VCaP (cell line): ENCODE data around the gene MAGOH.

ENCODE experiments used
- H3K27ac ChIP-seq: fragments of 450-650 bp; 2 replicates; pipeline ENCODE4 v1.5.1; 2017
- TF ChIP-seq, protein P1 (sequence below): fragments of 450-650 bp; conservative IDR thresholded peaks from 2 replicates; pipeline ENCODE4 v1.5.1; 2017; ENCODE audit warnings: mild to moderate bottlenecking, moderate library complexity

Gene MAGOH

DNA sequence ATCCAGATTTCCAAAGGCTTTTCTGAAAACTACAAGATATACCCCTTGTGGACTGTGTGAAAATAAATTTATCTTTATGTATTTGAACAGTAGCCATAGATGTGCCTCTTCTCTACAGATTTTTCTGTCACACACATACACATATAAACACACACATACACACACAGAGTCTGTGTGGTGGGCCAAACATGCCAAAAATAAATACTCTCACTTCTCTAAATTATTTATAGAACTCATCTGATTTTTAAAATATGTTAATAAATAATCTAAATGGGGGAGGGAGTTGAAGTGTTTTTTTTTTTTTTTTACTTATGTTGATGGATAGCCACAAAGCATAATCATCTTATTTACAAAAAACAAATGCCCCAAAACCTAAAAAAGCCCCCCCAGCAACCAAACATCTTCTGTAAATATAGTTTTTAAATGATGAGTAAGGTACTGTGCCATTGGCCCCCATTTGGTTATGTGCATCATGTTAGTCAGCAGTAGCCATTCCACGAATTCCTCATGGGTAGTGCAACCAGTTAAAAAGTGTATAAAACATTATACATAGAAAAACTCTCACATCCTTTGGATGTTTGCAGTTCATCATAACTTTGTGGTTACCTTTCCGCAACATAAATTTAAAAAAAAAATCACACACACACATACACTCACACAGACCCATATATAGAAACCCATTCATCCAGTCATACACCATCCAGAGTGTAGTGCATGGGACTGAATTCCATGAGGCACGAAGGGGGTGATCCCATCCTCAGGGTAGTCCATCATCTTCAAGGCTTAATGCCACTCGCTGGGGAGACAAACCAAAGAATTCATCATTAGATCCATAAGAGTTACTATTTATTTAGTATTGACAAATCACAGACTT lies 8.2 kb upstream of the MAGOH start:
- H3K27ac ChIP-seq: no peak overlapping the region
- TF ChIP-seq, protein P1, sequence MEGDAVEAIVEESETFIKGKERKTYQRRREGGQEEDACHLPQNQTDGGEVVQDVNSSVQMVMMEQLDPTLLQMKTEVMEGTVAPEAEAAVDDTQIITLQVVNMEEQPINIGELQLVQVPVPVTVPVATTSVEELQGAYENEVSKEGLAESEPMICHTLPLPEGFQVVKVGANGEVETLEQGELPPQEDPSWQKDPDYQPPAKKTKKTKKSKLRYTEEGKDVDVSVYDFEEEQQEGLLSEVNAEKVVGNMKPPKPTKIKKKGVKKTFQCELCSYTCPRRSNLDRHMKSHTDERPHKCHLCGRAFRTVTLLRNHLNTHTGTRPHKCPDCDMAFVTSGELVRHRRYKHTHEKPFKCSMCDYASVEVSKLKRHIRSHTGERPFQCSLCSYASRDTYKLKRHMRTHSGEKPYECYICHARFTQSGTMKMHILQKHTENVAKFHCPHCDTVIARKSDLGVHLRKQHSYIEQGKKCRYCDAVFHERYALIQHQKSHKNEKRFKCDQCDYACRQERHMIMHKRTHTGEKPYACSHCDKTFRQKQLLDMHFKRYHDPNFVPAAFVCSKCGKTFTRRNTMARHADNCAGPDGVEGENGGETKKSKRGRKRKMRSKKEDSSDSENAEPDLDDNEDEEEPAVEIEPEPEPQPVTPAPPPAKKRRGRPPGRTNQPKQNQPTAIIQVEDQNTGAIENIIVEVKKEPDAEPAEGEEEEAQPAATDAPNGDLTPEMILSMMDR: no peak

DNA sequence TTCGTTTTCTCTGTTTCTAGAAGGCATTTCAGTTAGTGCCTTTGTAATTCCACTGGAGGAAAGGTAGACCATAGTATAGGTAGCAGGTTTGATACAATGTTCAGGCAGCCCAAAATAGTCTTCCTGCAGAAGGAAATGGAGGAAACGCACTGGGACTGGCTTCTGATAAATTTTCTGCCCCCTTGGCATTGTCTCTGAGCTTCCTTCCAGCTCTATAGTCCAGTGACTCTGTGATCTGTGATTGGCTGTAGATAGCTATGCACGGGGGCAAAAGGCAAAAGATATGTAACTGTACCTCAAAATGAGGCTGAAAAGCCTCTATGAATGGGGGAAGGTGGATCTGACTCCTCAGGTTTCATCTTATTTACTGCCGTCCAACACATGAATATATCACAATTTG lies 5.8 kb upstream of the MAGOH start:
- TF ChIP-seq, protein P1: no peak

DNA sequence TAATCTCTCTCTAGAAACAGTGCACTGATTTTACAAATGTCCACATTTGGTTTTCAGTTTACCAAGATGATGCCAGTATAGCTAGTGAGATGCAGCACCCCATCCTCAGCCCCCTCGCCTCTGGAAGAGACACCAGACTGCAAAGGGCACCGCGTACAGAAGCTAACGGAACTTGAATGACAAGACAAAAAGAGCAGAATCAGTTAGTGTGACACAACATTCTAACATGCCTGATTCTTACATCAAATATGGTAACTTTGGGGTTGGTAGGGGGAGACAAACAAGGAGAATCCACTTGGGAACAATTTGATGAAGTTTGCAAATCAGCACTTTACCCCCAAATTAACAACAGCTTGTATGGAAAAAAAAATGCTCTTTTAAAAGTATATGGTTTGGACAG lies 4.1 kb upstream of the MAGOH start:
- H3K27ac ChIP-seq: no peak overlapping the region
- TF ChIP-seq, protein P1: no peak

More for the DNA sequence above, 5.8 kb upstream of the MAGOH start:
- H3K27ac ChIP-seq: no peak overlapping the region

DNA sequence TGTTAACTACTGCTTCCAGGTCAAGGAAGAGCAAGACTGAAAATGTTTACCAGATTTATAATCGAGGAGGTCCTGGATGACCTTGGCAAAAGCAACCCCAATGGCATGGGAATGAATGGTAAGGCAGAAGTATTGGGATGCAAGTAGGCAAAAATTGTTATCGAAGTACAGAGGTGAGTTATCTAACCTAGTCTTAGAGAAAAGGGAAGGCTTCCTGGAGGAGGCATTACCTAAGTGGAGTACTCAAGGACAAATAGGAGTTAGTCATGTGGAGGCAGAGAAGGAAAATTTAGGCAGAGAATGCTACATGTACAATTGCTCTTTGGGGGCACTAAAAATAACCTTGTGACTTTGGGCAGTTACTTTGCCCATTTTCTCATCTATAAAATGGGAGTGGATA lies 3.5 kb upstream of the MAGOH start:
- H3K27ac ChIP-seq: no peak overlapping the region
- TF ChIP-seq, protein P1: no peak

DNA sequence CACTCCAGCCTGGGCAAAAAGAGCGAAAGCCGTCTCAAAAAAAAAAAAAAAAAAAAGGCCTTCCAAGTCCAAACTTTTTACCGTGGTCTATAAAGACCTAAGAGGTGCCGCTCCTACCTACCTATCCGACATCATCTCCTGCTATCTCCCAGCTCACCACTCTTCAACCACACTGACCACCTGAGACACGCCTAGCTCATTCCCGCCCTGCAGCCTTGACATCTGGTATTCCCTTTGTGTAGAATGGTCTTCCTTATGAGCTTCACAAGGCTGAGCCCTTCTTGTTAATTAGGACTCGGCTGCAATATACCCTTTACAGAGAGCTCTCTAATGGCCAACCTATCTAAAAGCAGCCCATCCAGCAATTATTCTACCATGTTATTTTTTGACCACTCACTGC lies 680 bp downstream of the MAGOH start:
- TF ChIP-seq, protein P1: no peak
- H3K27ac ChIP-seq: peak overlapping the region; percentile 74; the same call in 1 of the 2 replicates

DNA sequence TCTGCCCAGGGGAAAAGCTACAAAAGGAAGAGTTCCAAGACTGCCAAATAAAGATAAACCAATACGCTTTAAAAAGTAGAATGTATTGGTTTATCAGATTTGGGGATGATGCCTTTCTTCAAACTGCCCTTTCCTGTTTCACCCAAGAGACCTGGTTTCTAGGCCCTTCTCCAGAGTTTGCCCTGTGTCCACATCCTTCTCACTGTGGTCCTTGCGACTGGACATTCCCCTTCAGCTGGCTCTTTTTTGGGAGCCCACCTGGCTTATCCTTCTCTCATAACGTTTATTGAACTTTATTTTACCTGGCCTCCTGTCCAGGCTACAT lies 17.4 kb downstream of the MAGOH start:
- H3K27ac ChIP-seq: peak overlapping the region; percentile 95
- TF ChIP-seq, protein P1: no peak

DNA sequence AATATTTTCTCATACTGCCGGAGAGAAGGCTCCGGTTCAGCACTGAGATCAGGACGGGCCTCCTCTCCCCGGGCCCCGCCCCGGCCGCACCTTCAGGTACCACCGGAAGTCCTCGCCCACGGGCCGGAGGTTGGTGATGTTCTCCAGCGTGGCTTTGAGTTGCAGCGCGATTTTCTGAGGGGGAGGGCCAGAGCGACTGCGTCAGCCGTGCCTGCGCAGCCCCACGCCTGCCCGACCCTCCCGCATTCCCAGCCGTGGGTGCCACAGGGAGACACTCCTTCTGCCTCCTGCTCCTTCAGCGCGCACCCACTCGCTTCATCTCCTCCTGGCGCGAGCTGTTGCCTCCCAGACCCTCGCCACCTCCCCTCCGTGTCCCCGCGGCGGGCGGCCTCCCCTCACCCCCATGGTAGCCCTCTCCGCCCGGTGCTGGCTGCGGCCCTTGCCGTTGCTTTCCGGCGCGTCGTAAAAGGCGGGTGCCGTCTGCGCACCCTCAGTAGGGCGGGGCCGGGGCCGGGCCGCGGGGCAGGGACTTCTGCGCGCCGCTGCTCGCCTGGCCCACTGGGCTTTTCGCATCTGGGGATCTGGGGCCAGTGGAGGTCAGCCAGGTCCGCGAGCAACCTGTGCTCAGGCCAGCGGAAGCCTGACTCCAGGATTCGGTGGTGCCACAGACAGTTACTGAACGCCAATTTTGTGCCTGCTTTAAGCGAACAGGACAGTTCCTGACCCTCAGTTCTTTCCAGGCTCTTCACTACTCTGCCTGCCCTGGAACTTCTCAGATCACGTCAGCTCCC lies 18.0 kb downstream of the MAGOH start, which contains the start of gene CZIB:
CZIB (minus strand) TSS at position 464 of the 791 bp plus-strand sequence; CDS start at position 405, 59 bp downstream.
- TF ChIP-seq, protein P1: no peak

More for the DNA sequence above, 18.0 kb downstream of the MAGOH start, which contains the start of gene CZIB:
- H3K27ac ChIP-seq: peak within 1 kb of the TSS; percentile 95
